Measurements from ENCODE around the gene MRPL18. TPM values are rescaled to one million over a fixed set of nuclear protein-coding genes. Genes with fewer than 3 reads are reported as not detected.

MRPL18 gene
- total and polyA plus RNA-seq, 9 of the 15 experiments (the other 6 are each of a cell fraction or from before 2014, with no cell fraction given), result 149 to 456 (median 196) TPM

DNA sequence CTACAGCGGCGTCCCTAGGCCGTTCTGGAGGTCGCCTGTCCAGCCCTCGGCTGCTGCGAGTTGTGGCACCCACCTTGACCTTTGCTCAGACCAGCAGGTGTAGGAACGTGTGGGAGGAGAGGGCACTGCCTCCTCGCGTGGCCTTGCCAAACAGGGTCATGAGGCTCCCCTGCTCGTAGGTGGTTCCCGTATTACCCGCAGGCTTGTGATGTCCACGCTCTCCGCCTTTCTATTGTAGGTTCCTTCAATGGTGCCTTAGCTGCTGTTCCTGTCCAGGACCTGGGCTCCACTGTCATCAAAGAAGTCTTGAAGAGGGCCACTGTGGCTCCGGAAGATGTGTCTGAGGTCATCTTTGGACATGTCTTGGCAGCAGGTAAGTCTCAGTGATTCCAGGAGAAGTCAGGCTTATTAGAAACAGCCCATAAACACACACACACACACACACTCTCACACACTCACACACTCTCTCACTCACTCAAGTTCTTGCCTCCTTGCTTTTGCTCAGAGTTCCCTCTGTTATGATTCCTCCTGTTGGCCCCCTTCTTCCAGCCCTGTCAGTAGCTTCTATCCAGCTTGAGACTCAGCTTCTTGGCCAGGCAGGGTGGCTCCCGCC lies 27.5 kb upstream of the MRPL18 start:
- ATAC-seq (peak; percentile 1), FAIRE-seq (no peak), DNase-seq (ENCODE audit: extremely low read depth in 1 of 4, low spot score in 3 of 4) (peak; percentile 25 to 56 (median 46))
- Histone ChIP-seq H3K9me1 (ENCODE audit: control insufficient read depth, insufficient read depth, low read length) (no peaks in the 10 kb centered on the region), H3K9ac (ENCODE audit: insufficient read depth in 1 of 2, low read depth in 2 of 2, low read length in 2 of 2) (peak overlapping the region; percentile 87 to 100), H4K20me1 (replicated peaks; ENCODE audit: control insufficient read depth, insufficient read depth, low read length) (no peaks in the 10 kb centered on the region), H2AFZ (ENCODE audit: low read depth, low read length) (peak overlapping the region; percentile 98), H3K4me1 (replicated peaks in 1 of 2; ENCODE audit: control insufficient read depth in 2 of 2, insufficient read depth in 2 of 2, low read length in 2 of 2) (peaks cover 16 to 26% of the 10 kb centered on the region in 2 experiments; a peak in 4 of 5 replicates), H3K36me3 (ENCODE audit: control insufficient read depth, insufficient read depth, low read length) (peaks cover 67% of the 10 kb centered on the region), H3K9me3 (replicated peaks; ENCODE audit: control insufficient read depth, insufficient read depth, low read depth, low read length) (no peaks in the 10 kb centered on the region), H3K4me2 (ENCODE audit: insufficient read depth, low read length) (peak overlapping the region; percentile 98), H3K79me2 (ENCODE audit: control insufficient read depth, insufficient read depth, low read length) (peaks cover 28% of the 10 kb centered on the region), H3K4me3 (peak overlapping the region; percentile 66), H3K27me3 (ENCODE audit: control insufficient read depth in 2 of 2, insufficient read depth in 2 of 2, low read length in 2 of 2) (no peaks in the 10 kb centered on the region), H3K27ac (ENCODE audit: extremely low read depth, low read depth, low read length) (peak overlapping the region; percentile 87)
- TSS peak; percentile 38 for BruUV-seq (replicated peaks)
- intact Hi-C loops (cut with micrococcal nuclease), result loop anchor here (1.0 kb wide), 1 partner anchor 35 kb away; the partner anchor contains the start of gene WTAP
- ChIA-PET POLR2A (interaction anchor here (1.6 kb wide), 1 partner anchor 29 kb away, joined by 4 read pairs; no protein-coding TSS in a partner anchor), CTCF (ENCODE audit: low intra/inter-chr PET ratio) (no interaction called here)
- in situ Hi-C loops (cut with MboI), result no loop called here
- 8% methylated on average over 16 of the region's 16 CpGs for WGBS (ENCODE audit: insufficient coverage, low coverage, missing lambda C conversion rate)
- TF ChIP-seq KLF13 (tag; IDR thresholded peaks at IDR 0.05; ENCODE audit: borderline replicate concordance, low read depth) (no peak), STAG1 (CRISPR knock-in tag; IDR thresholded peaks at IDR 0.05; ENCODE audit: borderline replicate concordance) (no peak; the same call in 1 of the 2 replicates), HNRNPK (IDR thresholded peaks at IDR 0.05; ENCODE audit: low read depth, low read length, poor library complexity, severe bottlenecking) (no peak), NFATC3 (IDR thresholded peaks at IDR 0.05) (no peak), GATAD2A (IDR thresholded peaks at IDR 0.05) (no peak), BHLHE40 (IDR thresholded peaks at IDR 0.05; ENCODE audit: low read length) (no peak), ZNF696 (CRISPR knock-in tag; conservative IDR thresholded peaks at IDR 0.05) (no peak), JUN (IDR thresholded peaks at IDR 0.05; ENCODE audit: borderline replicate concordance, low read depth, low read length) (no peak), JUN (CRISPR knock-in tag; IDR thresholded peaks at IDR 0.05; ENCODE audit: borderline replicate concordance) (peak; percentile 30; the same call in 1 of the 2 replicates), ZNF717 (CRISPR knock-in tag; IDR thresholded peaks at IDR 0.05) (no peak), SMARCE1 (IDR thresholded peaks at IDR 0.05) (no peak), ZNF551 (CRISPR knock-in tag; IDR thresholded peaks at IDR 0.05) (no peak), ILK (tag; IDR thresholded peaks at IDR 0.05; ENCODE audit: borderline replicate concordance, low read depth) (no peak), ZNF644 (tag; IDR thresholded peaks at IDR 0.05; ENCODE audit: low read depth) (no peak)
- TF ChIP-seq, protein P1, sequence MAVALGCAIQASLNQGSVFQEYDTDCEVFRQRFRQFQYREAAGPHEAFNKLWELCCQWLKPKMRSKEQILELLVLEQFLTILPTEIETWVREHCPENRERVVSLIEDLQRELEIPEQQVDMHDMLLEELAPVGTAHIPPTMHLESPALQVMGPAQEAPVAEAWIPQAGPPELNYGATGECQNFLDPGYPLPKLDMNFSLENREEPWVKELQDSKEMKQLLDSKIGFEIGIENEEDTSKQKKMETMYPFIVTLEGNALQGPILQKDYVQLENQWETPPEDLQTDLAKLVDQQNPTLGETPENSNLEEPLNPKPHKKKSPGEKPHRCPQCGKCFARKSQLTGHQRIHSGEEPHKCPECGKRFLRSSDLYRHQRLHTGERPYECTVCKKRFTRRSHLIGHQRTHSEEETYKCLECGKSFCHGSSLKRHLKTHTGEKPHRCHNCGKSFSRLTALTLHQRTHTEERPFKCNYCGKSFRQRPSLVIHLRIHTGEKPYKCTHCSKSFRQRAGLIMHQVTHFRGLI (CRISPR knock-in tag; IDR thresholded peaks at IDR 0.05), result no peak
- TF ChIP-seq, protein P2, sequence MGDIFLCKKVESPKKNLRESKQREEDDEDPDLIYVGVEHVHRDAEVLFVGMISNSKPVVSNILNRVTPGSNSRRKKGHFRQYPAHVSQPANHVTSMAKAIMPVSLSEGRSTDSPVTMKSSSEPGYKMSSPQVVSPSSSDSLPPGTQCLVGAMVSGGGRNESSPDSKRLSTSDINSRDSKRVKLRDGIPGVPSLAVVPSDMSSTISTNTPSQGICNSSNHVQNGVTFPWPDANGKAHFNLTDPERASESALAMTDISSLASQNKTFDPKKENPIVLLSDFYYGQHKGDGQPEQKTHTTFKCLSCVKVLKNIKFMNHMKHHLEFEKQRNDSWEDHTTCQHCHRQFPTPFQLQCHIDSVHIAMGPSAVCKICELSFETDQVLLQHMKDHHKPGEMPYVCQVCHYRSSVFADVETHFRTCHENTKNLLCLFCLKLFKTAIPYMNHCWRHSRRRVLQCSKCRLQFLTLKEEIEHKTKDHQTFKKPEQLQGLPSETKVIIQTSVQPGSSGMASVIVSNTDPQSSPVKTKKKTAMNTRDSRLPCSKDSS (IDR thresholded peaks at IDR 0.05; ENCODE audit: low read depth, partially characterized antibody), result no peak
- TF ChIP-seq, protein P3, sequence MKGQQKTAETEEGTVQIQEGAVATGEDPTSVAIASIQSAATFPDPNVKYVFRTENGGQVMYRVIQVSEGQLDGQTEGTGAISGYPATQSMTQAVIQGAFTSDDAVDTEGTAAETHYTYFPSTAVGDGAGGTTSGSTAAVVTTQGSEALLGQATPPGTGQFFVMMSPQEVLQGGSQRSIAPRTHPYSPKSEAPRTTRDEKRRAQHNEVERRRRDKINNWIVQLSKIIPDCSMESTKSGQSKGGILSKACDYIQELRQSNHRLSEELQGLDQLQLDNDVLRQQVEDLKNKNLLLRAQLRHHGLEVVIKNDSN (CRISPR knock-in tag; IDR thresholded peaks at IDR 0.05), result 0 out of 2 replicates have a peak, but pooled peaks have one; percentile 1
- TF ChIP-seq, protein P4, sequence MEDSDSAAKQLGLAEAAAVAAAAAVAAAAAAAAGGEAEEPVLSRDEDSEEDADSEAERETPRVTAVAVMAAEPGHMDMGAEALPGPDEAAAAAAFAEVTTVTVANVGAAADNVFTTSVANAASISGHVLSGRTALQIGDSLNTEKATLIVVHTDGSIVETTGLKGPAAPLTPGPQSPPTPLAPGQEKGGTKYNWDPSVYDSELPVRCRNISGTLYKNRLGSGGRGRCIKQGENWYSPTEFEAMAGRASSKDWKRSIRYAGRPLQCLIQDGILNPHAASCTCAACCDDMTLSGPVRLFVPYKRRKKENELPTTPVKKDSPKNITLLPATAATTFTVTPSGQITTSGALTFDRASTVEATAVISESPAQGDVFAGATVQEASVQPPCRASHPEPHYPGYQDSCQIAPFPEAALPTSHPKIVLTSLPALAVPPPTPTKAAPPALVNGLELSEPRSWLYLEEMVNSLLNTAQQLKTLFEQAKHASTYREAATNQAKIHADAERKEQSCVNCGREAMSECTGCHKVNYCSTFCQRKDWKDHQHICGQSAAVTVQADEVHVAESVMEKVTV (CRISPR knock-in tag; IDR thresholded peaks at IDR 0.05), result no peak

All from K562 (cell line).